Measurements from ENCODE around the gene NECTIN2. TPM values are rescaled to one million over a fixed set of nuclear protein-coding genes. Genes with fewer than 3 reads are reported as not detected.

NECTIN2 gene
- total and polyA plus RNA-seq, 4 donors, result 29.8 to 85.0 (median 70.8) TPM

DNA sequence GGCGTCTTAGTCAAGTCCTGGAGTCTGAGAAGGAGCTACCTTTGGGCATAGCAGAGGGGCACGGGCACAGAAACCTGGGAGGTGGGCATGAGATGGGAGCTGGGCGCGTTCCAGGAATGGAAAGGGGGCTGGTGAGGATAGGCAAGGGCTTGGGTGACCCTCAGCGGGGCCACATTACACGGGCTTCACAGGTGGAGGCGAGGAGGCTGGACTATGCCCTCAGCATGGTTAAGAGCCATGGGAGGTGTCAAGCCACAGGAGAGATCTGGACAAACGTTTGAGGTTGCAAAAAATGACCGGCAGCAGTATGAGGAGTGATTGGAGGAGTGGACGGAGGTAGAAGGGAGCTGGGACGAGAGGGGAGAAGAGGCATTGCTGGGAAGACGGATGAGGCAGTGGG lies 21.5 kb downstream of the NECTIN2 start:
- WGBS (ENCODE audit: insufficient coverage), result 82% methylated on average over 12 of the region's 12 CpGs
- no peaks in the 10 kb centered on the region for H3K27me3 ChIP-seq (ENCODE audit: control insufficient read depth, insufficient read depth, low read length)
- no peak overlapping the region for H3K27ac ChIP-seq (ENCODE audit: low read depth, low read length)
- no peak for DNase-seq (ENCODE audit: low read depth in 4 of 6, low spot score in 6 of 6)
- H3K9me3 ChIP-seq (ENCODE audit: control insufficient read depth, insufficient read depth, low read length), result no peaks in the 10 kb centered on the region
- H3K4me1 ChIP-seq (ENCODE audit: control insufficient read depth, insufficient read depth, low read length), result no peaks in the 10 kb centered on the region
- H3K36me3 ChIP-seq (ENCODE audit: control insufficient read depth, insufficient read depth, low read length), result peaks cover 52% of the 10 kb centered on the region
- H3K4me3 ChIP-seq (ENCODE audit: low read depth, low read length), result no peak overlapping the region

DNA sequence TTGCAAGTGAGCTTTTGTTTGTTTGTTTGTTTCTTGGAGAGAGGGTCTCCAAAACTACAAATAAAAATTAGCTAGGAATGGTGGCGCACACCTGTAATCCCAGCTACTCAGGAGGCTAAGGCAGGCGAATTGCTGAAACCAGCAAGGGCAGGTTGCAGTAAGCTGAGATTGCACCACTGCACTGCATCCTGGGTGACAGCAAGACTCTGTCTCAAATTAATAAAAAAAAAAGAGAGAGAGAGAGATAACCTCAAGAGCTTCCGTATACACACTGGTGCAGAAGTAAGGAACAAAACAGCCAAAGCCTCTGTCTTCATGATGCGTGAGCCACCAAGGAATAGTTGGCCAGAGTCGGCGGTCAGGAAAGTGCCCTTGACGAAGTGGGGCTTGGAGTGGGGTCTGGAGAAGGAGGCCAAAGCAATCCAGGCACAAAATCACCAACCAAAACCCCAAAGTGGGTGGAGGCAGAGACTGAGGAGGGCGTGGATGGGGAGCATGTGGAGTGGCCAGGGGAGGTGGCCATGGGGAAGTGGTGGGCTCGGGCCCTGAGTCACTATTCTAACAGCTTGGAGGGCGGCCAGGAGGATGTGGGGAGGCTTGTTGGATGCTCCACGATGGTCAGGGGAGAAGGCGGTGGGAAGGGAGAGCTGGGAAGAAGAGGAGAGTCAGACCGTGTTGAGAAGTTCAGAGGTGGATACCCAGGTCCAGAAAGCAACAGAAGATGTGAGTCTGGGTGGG lies 23.8 kb downstream of the NECTIN2 start:
- no peaks in the 10 kb centered on the region for H3K4me1 ChIP-seq (ENCODE audit: control insufficient read depth, insufficient read depth, low read length)
- WGBS (ENCODE audit: insufficient coverage), result 82% methylated on average over 12 of the region's 13 CpGs
- no peak overlapping the region for H3K27ac ChIP-seq (ENCODE audit: low read depth, low read length)
- no peaks in the 10 kb centered on the region for H3K27me3 ChIP-seq (ENCODE audit: control insufficient read depth, insufficient read depth, low read length)
- H3K36me3 ChIP-seq (ENCODE audit: control insufficient read depth, insufficient read depth, low read length), result peaks cover 73% of the 10 kb centered on the region
- H3K9me3 ChIP-seq (ENCODE audit: control insufficient read depth, insufficient read depth, low read length), result no peaks in the 10 kb centered on the region
- no peak overlapping the region for H3K4me3 ChIP-seq (ENCODE audit: low read depth, low read length)
- no peak for DNase-seq (ENCODE audit: low read depth in 4 of 6, low spot score in 6 of 6)

DNA sequence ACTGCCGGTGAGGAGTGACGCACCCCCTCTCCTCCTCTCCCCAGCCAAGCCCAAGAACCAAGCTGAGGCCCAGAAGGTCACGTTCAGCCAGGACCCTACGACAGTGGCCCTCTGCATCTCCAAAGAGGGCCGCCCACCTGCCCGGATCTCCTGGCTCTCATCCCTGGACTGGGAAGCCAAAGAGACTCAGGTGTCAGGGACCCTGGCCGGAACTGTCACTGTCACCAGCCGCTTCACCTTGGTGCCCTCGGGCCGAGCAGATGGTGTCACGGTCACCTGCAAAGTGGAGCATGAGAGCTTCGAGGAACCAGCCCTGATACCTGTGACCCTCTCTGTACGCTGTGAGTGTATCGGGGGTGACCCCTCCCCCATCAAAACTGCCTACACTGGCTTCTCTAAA lies 25.7 kb downstream of the NECTIN2 start:
- no peak overlapping the region for H3K4me3 ChIP-seq (ENCODE audit: low read depth, low read length)
- H3K27me3 ChIP-seq (ENCODE audit: control insufficient read depth, insufficient read depth, low read length), result no peaks in the 10 kb centered on the region
- H3K4me1 ChIP-seq (ENCODE audit: control insufficient read depth, insufficient read depth, low read length), result no peaks in the 10 kb centered on the region
- DNase-seq (ENCODE audit: low read depth in 4 of 6, low spot score in 6 of 6), result no peak
- WGBS (ENCODE audit: insufficient coverage), result 94% methylated on average over 14 of the region's 14 CpGs
- H3K9me3 ChIP-seq (ENCODE audit: control insufficient read depth, insufficient read depth, low read length), result no peaks in the 10 kb centered on the region
- peaks cover 71% of the 10 kb centered on the region for H3K36me3 ChIP-seq (ENCODE audit: control insufficient read depth, insufficient read depth, low read length)
- no peak overlapping the region for H3K27ac ChIP-seq (ENCODE audit: low read depth, low read length)

DNA sequence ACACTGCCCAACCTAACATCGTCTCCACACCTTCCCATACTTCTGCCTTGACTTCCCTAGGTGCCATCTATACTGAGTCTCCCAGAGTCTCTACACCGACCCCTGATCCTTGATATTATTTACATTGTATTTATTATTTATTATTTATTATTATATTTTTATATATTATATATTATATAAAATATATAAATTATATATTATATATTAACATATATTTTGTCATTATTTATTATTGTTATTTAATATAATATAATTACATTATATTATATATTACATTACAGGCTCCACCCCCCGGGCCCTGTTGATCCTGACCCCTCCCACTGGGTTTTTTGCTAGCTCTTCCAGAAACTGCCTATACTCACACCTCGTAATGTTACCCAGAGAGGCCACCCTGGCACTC lies 26.6 kb downstream of the NECTIN2 start:
- H3K36me3 ChIP-seq (ENCODE audit: control insufficient read depth, insufficient read depth, low read length), result peaks cover 74% of the 10 kb centered on the region
- H3K27ac ChIP-seq (ENCODE audit: low read depth, low read length), result no peak overlapping the region
- no peaks in the 10 kb centered on the region for H3K27me3 ChIP-seq (ENCODE audit: control insufficient read depth, insufficient read depth, low read length)
- DNase-seq (ENCODE audit: low read depth in 4 of 6, low spot score in 6 of 6), result no peak
- no peaks in the 10 kb centered on the region for H3K9me3 ChIP-seq (ENCODE audit: control insufficient read depth, insufficient read depth, low read length)
- no peak overlapping the region for H3K4me3 ChIP-seq (ENCODE audit: low read depth, low read length)
- H3K4me1 ChIP-seq (ENCODE audit: control insufficient read depth, insufficient read depth, low read length), result no peaks in the 10 kb centered on the region
- WGBS (ENCODE audit: insufficient coverage), result 92% methylated on average over 2 of the region's 4 CpGs

DNA sequence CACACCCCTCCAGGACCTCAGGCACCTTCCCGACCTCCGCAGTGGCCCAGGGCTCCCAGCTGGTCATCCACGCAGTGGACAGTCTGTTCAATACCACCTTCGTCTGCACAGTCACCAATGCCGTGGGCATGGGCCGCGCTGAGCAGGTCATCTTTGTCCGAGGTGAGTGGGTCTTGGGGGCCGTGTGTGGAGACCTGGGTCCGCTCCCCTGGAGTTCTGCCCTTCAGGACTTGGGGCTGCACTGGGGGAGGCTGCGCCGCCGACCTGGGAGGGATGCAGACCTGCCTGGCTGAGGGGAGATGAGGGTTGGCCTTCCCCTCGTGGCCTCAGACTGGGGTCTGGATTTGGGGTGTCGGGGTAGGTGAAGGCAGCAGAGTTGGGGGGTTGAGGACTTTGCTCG lies 28.2 kb downstream of the NECTIN2 start:
- Histone ChIP-seq H3K4me1 (ENCODE audit: control insufficient read depth, insufficient read depth, low read length) (no peaks in the 10 kb centered on the region), H3K9me3 (ENCODE audit: control insufficient read depth, insufficient read depth, low read length) (no peaks in the 10 kb centered on the region), H3K27me3 (ENCODE audit: control insufficient read depth, insufficient read depth, low read length) (no peaks in the 10 kb centered on the region), H3K27ac (ENCODE audit: low read depth, low read length) (no peak overlapping the region), H3K4me3 (ENCODE audit: low read depth, low read length) (no peak overlapping the region), H3K36me3 (ENCODE audit: control insufficient read depth, insufficient read depth, low read length) (peaks cover 83% of the 10 kb centered on the region)
- 95% methylated on average over 14 of the region's 16 CpGs for WGBS (ENCODE audit: insufficient coverage)
- no peak for DNase-seq (ENCODE audit: low read depth in 4 of 6, low spot score in 6 of 6)

DNA sequence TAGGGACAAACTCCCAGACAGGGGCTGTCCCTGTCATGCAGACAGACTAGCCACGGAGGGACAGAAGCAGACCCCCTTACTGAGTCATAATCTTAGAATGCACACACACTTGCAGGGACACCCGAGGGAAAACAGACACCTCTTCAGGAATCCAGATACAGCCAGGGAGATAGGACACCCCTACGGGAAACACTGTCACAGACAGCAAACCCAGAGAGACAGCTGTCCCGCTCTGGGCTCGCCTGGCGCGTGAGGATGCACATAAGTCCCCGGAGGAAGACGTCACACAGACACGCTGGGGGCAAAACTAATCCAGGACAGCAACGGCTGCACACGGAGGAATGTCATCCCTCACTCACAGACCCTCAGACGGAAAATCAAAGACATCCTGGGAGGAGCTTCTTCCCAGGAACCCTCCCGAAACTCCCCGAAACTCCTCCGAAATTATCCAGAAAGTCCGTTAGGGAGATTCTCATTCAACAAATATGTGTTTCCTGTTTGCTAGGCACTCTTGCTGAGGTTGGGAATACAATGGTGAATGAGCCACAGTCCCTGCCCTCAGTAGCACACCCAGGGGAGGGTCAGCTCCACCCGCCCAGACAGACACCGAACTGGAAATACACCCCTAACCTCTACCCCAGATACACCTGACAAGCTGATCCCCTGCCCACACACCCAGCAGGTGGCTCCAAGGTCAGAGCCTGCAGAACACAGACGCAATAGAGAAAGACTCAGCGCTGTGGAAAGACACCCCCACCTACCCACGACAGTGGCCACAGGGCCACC lies 29.8 kb downstream of the NECTIN2 start:
- peaks cover 86% of the 10 kb centered on the region for H3K36me3 ChIP-seq (ENCODE audit: control insufficient read depth, insufficient read depth, low read length)
- H3K9me3 ChIP-seq (ENCODE audit: control insufficient read depth, insufficient read depth, low read length), result no peaks in the 10 kb centered on the region
- no peaks in the 10 kb centered on the region for H3K27me3 ChIP-seq (ENCODE audit: control insufficient read depth, insufficient read depth, low read length)
- no peak for DNase-seq (ENCODE audit: low read depth in 4 of 6, low spot score in 6 of 6)
- no peak overlapping the region for H3K27ac ChIP-seq (ENCODE audit: low read depth, low read length)
- 87% methylated on average over 17 of the region's 22 CpGs for WGBS (ENCODE audit: insufficient coverage)
- no peaks in the 10 kb centered on the region for H3K4me1 ChIP-seq (ENCODE audit: control insufficient read depth, insufficient read depth, low read length)
- H3K4me3 ChIP-seq (ENCODE audit: low read depth, low read length), result no peak overlapping the region

DNA sequence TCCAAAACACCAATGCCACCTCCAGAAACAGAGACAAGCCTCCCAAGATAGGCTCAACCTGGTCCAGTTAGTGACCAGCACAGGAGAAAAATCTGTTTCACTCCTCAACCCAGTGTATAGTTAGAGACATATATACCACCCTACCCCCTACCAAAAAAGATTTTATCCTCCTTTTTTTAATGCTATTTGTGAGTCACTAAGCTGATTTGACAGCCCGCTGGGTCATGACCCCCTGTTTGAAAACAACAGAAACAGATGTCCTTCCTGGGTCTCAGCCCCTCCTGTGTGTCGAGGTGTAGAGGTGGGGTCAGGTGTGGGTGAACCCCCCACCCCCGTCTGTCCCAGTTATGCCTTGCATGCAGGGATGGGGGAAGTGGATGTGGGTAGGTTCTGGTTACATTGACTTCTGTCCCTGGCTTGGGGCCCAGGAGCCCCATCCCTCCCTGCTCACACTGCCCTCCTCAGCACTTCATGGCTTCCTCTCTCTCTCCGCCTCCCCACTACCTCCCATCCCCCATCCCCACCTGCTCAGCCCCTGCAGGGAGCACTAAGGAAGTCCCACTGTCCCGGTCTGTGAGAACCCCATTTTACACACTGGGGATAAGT lies 30.9 kb downstream of the NECTIN2 start:
- no peak overlapping the region for H3K27ac ChIP-seq (ENCODE audit: low read depth, low read length)
- WGBS (ENCODE audit: insufficient coverage), result 57% methylated on average over 2 of the region's 5 CpGs

DNA sequence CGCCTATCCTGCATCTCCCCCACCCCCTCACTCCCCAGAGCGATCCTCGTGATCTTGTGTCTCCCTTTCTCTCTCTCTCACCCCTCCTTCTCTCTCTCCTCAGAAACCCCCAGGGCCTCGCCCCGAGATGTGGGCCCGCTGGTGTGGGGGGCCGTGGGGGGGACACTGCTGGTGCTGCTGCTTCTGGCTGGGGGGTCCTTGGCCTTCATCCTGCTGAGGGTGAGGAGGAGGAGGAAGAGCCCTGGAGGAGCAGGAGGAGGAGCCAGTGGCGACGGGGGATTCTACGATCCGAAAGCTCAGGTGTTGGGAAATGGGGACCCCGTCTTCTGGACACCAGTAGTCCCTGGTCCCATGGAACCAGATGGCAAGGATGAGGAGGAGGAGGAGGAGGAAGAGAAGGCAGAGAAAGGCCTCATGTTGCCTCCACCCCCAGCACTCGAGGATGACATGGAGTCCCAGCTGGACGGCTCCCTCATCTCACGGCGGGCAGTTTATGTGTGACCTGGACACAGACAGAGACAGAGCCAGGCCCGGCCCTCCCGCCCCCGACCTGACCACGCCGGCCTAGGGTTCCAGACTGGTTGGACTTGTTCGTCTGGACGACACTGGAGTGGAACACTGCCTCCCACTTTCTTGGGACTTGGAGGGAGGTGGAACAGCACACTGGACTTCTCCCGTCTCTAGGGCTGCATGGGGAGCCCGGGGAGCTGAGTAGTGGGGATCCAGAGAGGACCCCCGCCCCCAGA lies 32.2 kb downstream of the NECTIN2 start:
- H3K36me3 ChIP-seq (ENCODE audit: control insufficient read depth, insufficient read depth, low read length), result peaks cover 77% of the 10 kb centered on the region
- H3K27ac ChIP-seq (ENCODE audit: low read depth, low read length), result no peak overlapping the region
- H3K27me3 ChIP-seq (ENCODE audit: control insufficient read depth, insufficient read depth, low read length), result no peaks in the 10 kb centered on the region
- no peaks in the 10 kb centered on the region for H3K4me1 ChIP-seq (ENCODE audit: control insufficient read depth, insufficient read depth, low read length)
- 85% methylated on average over 20 of the region's 26 CpGs for WGBS (ENCODE audit: insufficient coverage)
- no peak for DNase-seq (ENCODE audit: low read depth in 4 of 6, low spot score in 6 of 6)
- H3K4me3 ChIP-seq (ENCODE audit: low read depth, low read length), result no peak overlapping the region
- no peaks in the 10 kb centered on the region for H3K9me3 ChIP-seq (ENCODE audit: control insufficient read depth, insufficient read depth, low read length)

More for the DNA sequence above, 30.9 kb downstream of the NECTIN2 start:
- Histone ChIP-seq H3K36me3 (ENCODE audit: control insufficient read depth, insufficient read depth, low read length) (peaks cover 81% of the 10 kb centered on the region), H3K9me3 (ENCODE audit: control insufficient read depth, insufficient read depth, low read length) (no peaks in the 10 kb centered on the region), H3K4me3 (ENCODE audit: low read depth, low read length) (no peak overlapping the region), H3K4me1 (ENCODE audit: control insufficient read depth, insufficient read depth, low read length) (no peaks in the 10 kb centered on the region), H3K27me3 (ENCODE audit: control insufficient read depth, insufficient read depth, low read length) (no peaks in the 10 kb centered on the region)
- DNase-seq (ENCODE audit: low read depth in 4 of 6, low spot score in 6 of 6), result no peak

DNA sequence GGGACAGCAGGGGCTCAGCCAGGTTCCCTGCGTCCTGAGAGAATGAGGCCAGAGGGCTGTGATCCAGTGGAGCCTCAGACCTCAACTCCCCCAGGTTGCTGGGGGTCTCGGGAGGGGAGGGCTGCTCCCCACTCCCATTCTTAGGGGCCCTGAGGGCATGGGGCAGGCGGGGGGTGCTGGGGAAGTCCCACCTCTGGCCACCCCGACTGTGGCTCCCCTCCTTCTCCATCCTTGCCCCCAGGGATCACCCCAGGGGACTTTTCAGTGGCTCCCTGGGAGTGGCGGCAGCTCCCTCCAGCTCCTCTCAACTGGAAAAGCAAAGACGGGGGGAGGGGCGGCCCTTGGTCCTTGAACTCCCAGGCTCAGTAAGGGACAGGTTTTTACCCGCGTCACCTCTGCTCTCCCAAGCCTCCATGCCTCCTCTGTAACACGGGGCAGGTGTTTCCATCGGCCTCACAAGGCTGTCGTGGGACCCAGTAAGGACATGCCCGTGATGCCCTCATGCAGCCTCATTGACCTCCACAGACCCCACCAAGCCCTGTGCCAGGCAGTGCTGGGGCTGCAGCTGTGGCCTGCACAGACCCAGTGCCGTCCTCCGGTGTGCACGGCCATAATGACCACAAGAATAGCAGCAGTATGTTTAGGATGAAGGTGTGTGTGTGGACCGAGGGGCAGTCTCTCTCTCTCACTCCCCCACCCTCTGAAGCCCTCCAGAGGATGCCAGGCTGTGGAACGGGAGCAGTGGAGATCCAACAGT lies 33.4 kb downstream of the NECTIN2 start:
- peaks cover 72% of the 10 kb centered on the region for H3K36me3 ChIP-seq (ENCODE audit: control insufficient read depth, insufficient read depth, low read length)

More for the DNA sequence above, 33.4 kb downstream of the NECTIN2 start:
- no peak for DNase-seq (ENCODE audit: low read depth in 4 of 6, low spot score in 6 of 6)
- no peaks in the 10 kb centered on the region for H3K27me3 ChIP-seq (ENCODE audit: control insufficient read depth, insufficient read depth, low read length)
- no peak overlapping the region for H3K4me3 ChIP-seq (ENCODE audit: low read depth, low read length)
- H3K4me1 ChIP-seq (ENCODE audit: control insufficient read depth, insufficient read depth, low read length), result no peaks in the 10 kb centered on the region
- no peak overlapping the region for H3K27ac ChIP-seq (ENCODE audit: low read depth, low read length)
- H3K9me3 ChIP-seq (ENCODE audit: control insufficient read depth, insufficient read depth, low read length), result no peaks in the 10 kb centered on the region
- 74% methylated on average over 11 of the region's 18 CpGs for WGBS (ENCODE audit: insufficient coverage)
